GM18505 (cell line): ENCODE results near the gene KDM3A.

Experiments
- ATAC-seq: cut with Tn5 transposase; IDR thresholded peaks from one replicate; pipeline ENCODE4 v1.9.1; 2021; ENCODE audit not compliant: unreplicated experiment
- POLR2A ChIP-seq: IDR thresholded peaks from 4 replicates; pipeline ENCODE4 v1.6.1; 2011; ENCODE audit warnings: borderline replicate concordance; ENCODE audit not compliant: insufficient read depth, insufficient read length; ENCODE audit errors: extremely low read depth

KDM3A gene

DNA sequence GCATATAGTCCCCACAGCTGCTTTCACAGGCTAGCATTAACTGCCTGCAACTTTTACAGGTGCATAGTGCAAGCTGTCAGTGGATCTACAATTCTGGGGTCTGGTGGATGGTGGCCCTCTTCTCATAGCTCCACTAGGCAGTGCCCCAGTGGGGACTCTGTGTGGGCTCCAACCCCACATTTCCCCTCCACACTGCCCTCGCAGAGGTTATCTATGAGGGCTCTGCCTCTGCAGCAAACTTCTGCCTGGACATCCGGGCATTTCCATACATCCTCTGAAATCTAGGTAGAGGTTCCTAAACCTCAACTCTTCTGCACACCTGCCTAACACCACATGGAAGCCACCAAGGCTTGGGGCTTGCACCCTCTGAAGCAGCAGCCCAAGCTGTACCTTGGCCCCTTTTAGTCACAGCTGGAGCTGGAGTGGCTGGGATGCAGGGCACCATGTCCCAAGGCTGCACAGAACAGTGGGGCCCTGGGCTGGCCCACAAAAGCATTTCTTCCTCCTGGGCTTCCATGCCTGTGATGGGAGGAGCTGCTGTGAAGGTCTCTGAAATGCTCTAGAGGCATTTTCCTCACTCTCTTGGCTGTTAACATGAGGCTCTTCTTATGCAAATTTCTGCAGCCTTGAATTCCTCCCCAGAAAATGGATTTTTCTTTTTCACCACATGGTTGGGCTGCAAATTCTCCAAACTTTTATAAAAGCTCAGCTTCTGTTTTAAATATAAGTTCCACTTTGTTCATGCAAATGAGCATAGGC, 59.3 kb downstream of the KDM3A start:
- no peak for ATAC-seq
- no peak for TF ChIP-seq POLR2A

DNA sequence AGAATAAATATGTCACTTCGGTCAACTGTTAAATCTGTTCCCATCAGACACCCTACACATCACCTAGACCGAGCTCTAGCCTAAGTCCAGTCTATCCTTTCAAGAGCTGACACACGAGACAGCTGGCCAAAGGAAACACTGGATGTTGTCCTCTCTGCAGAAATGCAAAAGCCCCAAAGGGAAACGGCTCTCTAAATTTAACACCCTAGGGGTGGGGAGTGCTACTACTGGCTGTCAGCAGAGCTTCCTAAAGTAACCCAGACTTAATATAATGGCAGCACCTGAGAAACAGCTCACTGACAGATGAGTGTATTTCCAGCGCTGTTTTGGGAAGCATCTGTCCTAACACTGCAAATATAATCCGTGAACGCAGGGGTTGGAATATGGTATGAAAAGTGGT, 66.4 kb downstream of the KDM3A start:
- TF ChIP-seq POLR2A: no peak
- ATAC-seq: no peak

DNA sequence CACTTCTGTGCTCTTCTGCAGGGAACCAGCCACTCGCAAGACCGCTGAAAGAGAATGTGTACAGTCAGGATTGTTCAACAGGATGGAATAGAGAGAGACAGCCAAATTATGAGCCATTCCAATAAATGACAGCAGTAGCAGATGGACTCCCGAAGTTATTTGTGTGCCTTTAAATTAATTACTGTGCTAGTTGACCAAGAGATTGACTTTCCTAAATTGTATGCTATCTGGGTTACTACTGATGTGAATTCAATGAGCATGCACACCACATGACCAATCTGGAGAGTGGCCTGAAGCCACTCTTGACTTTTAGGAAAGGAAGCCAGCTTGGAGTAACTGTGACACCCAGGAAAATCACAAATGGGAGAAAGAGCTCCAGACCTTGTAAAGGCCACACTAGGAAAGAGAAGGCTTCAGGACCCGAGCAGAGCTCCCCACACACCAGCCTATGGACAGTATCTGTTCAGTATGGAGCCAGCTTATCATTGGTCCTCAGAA, 69.3 kb downstream of the KDM3A start:
- no peak for TF ChIP-seq POLR2A
- ATAC-seq: no peak

DNA sequence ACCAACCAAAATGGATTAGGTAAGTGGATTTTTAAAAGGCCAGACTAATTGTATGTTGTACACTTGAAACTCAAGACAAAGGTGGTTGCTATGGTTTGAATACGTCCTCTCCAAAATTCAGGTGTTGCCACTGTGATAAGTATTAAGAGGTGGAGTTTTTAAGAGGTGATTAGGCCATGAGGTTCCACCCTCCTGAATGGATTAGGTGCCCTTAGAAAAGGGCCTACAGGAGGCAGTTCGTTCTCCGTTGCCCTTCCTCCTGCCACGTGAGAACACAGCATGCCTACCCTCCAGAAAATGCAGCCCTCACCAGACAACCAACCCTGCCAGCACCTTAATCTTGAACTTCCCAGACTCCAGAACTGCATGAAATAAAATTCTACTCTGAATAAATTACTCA, 70.9 kb downstream of the KDM3A start:
- TF ChIP-seq POLR2A: no peak
- ATAC-seq: no peak

DNA sequence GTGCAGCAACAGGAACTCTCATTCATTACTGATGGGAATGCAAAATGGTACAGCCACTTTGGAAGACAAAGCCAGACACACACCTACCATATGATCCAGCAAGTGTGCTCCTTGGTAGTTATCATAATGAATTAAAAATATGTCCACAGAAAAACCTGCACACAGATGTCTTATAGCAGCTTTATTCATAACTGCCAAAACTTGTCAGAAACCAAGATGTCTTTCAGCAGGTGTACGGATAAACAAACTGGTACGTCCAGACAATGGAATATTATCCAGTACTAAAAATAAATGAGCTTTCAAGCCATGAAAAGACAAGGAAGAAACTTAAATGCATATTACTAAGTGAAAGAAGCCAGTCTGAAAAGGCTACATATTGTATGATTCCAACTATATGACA, 71.7 kb downstream of the KDM3A start:
- ATAC-seq: no peak
- TF ChIP-seq POLR2A: no peak

DNA sequence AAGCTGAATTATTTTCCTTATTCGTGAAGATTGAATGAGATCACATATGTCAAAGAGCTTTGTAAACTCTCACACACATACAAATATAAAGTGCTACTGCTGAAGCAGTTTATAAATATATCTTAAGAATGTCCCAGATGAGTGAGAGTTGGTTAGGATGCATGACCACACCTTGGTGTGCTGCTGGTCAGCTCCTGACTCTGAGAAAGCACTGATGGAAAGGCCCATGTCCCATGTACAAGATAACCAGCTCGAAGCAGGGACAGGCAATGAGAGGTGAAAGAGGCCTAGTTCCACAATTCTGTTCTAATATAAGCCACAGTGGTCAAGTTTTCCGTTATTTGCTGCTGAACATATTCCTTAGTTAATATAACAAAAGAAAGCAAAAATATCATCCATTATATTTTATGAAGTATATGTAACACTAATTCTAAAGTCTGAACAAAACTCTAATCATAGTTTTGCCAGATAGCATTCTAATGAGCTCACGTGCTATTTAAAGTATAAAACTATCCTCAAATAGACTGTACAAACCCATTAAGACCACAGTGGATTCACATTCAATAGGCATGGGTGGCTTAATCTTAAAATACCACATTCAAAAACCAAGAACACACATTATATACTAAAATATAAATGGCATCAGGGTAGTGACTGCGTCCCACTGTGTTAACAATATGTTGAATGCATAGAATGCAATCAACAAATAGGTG, 72.9 kb downstream of the KDM3A start:
- ATAC-seq: no peak
- TF ChIP-seq POLR2A: no peak

DNA sequence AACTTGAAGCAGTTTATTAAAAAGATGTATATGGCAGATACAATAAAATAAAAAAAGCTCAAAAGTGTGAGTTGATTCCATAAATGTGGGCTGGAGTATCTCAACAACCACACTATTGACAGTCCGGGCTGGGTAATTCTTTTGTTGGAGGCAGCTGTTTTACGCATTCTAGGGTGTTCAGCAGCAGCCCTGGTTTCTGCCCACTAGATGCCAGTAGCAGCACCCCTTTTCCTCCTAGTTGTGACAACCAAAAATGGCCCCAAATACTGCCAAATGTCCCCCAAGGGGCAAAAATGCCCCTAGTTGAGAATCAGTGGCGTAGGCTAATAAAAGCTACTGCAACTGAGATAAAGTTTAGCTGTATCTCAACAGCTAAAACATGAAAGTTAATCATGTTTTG, 77.3 kb downstream of the KDM3A start:
- no peak for ATAC-seq
- TF ChIP-seq POLR2A: no peak

DNA sequence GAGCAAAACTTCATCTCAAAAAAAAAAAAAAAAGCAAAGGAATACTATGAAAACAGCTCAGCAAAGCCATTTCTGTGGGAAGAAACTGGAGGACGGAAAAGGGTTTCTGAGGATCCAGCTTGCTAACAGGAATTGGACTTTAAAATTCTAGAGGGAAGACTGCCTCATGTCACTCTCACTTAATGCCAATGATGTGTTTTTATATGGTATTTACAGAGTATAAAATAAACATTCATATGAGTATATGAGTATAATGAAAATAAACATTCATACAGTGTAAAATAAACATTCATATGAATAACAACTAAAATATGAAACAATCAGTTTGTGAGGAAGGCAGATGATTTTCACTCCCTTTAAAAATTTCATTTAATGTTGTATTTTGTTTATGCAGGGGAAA, 78.2 kb downstream of the KDM3A start:
- TF ChIP-seq POLR2A: no peak
- no peak for ATAC-seq

DNA sequence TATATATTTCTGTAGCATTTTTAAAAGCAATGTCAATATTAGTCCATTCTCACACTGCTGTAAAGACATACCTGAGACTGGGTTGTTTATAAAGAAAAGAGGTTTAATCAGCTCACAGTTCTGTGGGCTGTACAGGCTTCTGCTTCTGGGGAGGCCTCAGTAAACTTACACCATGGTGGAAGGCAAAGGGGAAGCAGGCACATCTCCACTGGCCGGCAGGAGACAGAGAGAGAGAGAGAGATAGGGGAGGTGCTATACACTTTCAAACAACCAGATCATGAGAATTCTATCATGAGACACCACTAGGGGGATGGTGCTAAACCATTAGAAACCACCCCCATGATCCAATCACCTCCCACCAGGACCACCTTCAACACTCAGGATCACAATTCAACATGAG, 79.0 kb downstream of the KDM3A start:
- no peak for TF ChIP-seq POLR2A
- ATAC-seq: no peak

DNA sequence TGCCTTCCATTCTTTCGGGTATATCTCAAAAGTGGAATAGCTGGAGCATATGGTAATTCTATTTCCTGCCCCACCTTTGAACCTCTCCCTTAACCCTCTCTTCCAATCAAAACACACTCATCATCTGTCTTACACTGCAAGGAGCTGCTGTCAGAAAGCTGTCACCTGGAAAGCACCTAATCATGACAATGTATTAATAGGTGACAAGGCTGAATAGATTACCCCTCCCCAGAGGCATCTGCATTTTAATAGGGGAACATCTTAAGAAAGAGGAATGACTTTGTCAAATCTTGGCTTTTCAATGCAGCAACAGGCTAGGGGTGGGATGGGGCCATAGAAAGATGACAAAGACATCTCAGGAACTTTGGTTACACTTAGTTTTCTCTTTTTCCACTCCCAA, 80.8 kb downstream of the KDM3A start:
- ATAC-seq: no peak
- TF ChIP-seq POLR2A: no peak

DNA sequence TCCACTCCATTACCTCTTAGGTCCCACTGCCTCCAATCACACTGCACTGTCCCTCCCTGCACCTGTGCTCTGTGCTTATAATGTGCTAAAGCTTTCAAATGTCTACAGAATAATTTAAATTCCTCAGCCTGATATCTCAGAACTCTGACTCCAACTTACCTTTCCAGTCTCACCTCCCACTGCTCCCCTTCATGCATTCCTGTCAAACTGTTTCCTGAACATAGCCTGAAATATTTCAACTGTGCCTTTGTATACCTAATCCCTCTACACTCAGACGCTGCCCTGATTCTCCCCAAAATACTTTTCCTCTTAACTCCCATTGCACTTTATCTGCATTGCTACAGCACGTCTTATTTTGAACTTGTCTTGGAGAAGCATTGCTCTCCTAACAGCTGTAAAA, 81.5 kb downstream of the KDM3A start:
- ATAC-seq: no peak
- no peak for TF ChIP-seq POLR2A

DNA sequence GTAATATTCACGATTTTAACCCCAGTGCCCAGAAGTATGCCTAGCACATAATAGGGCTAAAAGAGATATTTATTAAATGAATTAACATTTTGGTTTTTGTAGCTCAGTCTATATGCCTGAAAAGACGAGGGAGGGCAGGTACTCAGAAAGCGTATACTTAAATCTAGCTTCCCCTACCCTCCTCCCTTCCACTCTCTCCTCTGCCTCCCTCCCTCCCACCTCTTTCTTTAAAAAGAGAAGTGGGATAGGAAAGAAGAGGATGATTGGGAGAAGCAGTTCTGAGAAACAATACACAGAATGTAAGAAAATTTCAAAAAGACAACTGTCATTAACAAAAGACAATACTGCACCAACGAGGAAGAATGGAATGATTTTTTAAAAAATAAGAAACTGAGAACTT, 82.3 kb downstream of the KDM3A start:
- ATAC-seq: no peak
- TF ChIP-seq POLR2A: no peak

DNA sequence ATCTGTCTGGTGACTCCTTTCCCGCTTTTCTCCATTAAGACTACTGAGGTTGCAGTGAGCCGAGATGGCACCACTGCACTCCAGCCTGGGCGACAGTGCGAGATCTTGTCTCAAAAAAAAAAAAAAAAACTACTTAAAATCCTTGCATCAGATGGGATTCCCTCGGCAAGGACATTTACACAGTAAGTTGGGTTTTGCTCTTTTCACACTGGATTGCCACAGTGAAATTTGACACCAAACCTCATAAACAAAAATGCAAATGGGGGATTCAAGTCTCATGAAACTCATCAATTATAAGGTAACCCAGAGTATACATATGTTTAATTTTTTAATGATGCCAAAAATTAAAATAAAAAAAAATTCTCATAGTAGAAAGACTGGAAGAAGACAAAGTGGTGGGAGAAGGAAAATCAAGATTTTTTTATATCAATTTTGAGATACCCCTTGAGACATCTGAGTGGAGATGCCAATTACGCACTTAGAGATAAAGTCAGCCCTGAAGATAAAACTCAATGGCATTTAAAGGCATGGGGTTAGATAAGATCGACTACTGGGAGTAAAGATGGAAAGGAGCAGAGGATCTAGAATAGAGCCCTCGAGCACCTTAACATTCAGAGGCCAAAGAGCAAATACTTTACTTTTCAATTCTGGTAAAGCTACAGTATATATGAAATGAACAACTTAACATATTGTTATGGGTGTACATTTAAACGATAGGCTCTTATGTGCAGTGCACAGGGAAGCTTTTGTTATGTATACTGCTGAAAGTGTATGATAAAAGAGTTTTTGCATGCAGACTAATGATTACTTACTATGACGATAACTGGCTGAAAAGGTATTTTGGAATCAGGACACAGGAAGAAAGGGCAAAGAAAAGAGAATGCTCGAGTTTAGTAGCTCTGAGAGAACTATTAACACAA, 84.5 kb downstream of the KDM3A start:
- no peak for TF ChIP-seq POLR2A
- no peak for ATAC-seq

DNA sequence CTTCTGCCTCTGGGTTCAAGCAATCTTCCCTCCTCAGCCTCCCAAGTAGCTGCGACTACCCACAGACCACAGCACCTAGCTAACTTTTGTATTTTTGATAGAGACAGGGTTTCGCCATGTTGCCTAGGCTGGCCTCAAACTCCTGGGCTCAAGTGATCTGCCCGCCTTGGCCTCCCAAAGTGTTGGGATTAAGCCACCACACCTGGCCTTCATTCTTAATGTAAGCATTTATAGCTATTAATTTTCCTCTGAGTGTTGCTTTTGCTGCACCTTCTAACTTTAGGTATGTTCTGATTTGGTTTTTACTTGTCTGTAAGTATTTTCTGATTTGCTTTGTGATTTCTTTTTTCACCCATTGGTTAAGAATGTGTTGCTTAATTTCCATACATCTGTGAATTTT, 92.4 kb downstream of the KDM3A start:
- no peak for TF ChIP-seq POLR2A
- ATAC-seq: no peak

DNA sequence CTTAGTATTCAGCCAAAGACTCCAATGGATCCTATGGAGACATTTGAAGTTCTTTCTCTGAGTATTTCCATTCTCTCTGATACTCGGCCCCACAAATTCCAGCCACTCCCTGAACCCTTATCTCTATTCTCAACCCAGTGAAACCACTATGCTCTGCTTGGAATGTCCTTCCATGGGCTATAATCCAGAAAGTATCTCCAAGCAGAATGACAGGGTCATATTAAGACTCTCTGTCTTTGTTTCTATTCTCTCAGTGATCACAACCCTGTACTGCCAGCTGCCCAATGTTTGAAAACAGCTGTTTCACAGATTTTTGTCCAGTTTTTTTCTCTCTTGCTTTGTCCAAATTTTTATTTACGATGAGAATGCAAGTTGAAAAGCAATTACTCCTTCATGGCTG, 100.2 kb downstream of the KDM3A start:
- no peak for ATAC-seq
- no peak for TF ChIP-seq POLR2A
